Keratinocyte (primary cell): Measurements from ENCODE around the gene PIGM.

ENCODE experiments used
- EZH2 ChIP-seq: IDR thresholded peaks from one replicate; pipeline ENCODE4 v1.6.1; 2012; ENCODE audit warnings: inconsistent platforms, mild to moderate bottlenecking, low read length, moderate library complexity
- TF ChIP-seq, protein P1 (sequence below), 3 experiments: IDR thresholded peaks in 1 of 3; conservative IDR thresholded peaks in 1 of 3; optimal IDR thresholded peaks in 1 of 3; 2 replicates in 2 of 3; 3 replicates in 1 of 3; pipeline versions ENCODE3 to v1.5.1; 2011; ENCODE audit warnings: low read length in 3 of 3, mild to moderate bottlenecking in 3 of 3, moderate library complexity in 2 of 3, control low read depth in 1 of 3, inconsistent platforms in 1 of 3; ENCODE audit not compliant: insufficient read depth in 2 of 3; ENCODE audit errors: extremely low read depth in 1 of 3

DNA sequence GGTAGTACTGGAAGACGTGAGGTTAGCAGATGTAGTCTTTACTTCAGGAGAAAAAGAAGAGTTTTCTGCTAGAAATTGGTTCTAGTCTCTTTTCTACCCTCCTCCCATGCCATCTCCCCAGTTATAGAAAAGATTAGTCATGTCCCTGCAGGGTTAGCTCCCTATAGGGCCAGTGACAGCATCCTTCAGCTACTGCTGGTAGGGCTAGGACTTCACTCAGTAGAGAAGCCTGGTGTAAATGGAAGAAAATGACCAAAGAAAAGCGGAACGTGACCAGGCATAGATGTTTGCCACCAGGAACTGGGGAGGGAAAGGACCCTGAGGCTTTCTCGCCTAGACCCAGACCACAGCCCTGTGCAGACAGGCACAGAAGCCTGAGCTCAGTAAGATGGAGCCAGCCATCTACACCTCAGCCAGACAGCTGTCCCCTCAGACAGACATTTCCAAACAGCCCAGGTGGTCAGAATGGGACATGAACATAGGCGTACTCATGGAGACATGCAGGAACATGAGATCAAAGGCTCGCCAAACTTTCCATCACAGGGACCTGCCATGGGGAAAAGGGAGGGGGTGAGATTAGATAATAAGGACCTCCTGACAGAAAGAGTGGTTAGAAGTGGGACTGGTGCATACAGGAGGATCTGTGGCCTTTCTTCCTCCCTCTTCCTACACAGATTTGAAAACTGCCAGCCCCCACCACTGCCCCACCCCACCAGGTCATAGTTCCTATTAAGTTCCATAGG is 54.3 kb downstream of the PIGM start:
- TF ChIP-seq, protein P1, sequence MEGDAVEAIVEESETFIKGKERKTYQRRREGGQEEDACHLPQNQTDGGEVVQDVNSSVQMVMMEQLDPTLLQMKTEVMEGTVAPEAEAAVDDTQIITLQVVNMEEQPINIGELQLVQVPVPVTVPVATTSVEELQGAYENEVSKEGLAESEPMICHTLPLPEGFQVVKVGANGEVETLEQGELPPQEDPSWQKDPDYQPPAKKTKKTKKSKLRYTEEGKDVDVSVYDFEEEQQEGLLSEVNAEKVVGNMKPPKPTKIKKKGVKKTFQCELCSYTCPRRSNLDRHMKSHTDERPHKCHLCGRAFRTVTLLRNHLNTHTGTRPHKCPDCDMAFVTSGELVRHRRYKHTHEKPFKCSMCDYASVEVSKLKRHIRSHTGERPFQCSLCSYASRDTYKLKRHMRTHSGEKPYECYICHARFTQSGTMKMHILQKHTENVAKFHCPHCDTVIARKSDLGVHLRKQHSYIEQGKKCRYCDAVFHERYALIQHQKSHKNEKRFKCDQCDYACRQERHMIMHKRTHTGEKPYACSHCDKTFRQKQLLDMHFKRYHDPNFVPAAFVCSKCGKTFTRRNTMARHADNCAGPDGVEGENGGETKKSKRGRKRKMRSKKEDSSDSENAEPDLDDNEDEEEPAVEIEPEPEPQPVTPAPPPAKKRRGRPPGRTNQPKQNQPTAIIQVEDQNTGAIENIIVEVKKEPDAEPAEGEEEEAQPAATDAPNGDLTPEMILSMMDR (optimal IDR thresholded peaks at IDR 0.05 in 1 of 3, IDR thresholded peaks at IDR 0.05 in 1 of 3, conservative IDR thresholded peaks at IDR 0.05 in 1 of 3; ENCODE audit: extremely low read depth in 1 of 3, insufficient read depth in 2 of 3, low read length in 3 of 3), result no peak
- no peak for TF ChIP-seq EZH2
